Subcutaneous abdominal adipose tissue (tissue), 5 donors: ENCODE measurements around the gene UCMA.

Source experiments
- H3K27ac ChIP-seq: one replicate; pipeline ENCODE4 v1.7.0; 2013; ENCODE audit warnings: low read depth, mild to moderate bottlenecking, inconsistent platforms, low read length, moderate library complexity
- H3K27me3 ChIP-seq, 5 donors: one replicate each; pipeline ENCODE4 v1.7.0; 2013; ENCODE audit warnings: low read length in 5 of 5, inconsistent platforms in 1 of 5; ENCODE audit not compliant: control insufficient read depth in 5 of 5, insufficient read depth in 4 of 5
- H3K36me3 ChIP-seq, 5 donors: one replicate each; pipeline ENCODE4 v1.7.0; 2013; ENCODE audit warnings: low read length in 5 of 5; ENCODE audit not compliant: control insufficient read depth in 5 of 5, insufficient read depth in 5 of 5
- H3K4me1 ChIP-seq, 5 donors: one replicate each; pipeline ENCODE4 v1.7.0; 2013; ENCODE audit warnings: low read length in 5 of 5, mild to moderate bottlenecking in 3 of 5, moderate library complexity in 1 of 5; ENCODE audit not compliant: control insufficient read depth in 5 of 5, insufficient read depth in 5 of 5
- H3K4me3 ChIP-seq, 5 donors: one replicate each; pipeline ENCODE4 v1.7.0; 2013; ENCODE audit warnings: low read length in 5 of 5, low read depth in 1 of 5
- H3K9ac ChIP-seq, 5 donors: one replicate each; pipeline ENCODE4 v1.7.0; 2013; ENCODE audit warnings: low read length in 5 of 5, mild to moderate bottlenecking in 4 of 5, moderate library complexity in 3 of 5
- H3K9me3 ChIP-seq, 5 donors: one replicate each; pipeline ENCODE4 v1.7.0; 2013; ENCODE audit warnings: low read length in 5 of 5; ENCODE audit not compliant: control insufficient read depth in 5 of 5
- donor health status: healthy.
- donor health status: healthy.
- donor health status: healthy.
- donor health status: healthy.
- donor health status: healthy.

The UCMA gene

GRCh38 chr10:13173616-13174015, 60.6 kb downstream of the UCMA start:
- H3K27me3 ChIP-seq = no peaks in the 10 kb centered on the region
- H3K9me3 ChIP-seq = no peaks in the 10 kb centered on the region
- no peaks in the 10 kb centered on the region for H3K4me1 ChIP-seq
- no peak overlapping the region for H3K4me3 ChIP-seq
- no peak overlapping the region for H3K27ac ChIP-seq
- no peak overlapping the region for H3K9ac ChIP-seq
- H3K36me3 ChIP-seq = no peaks in the 10 kb centered on the region
